ENCODE results near the gene MUCL3.
"Not testable (repeated sequence)": the region's sequence is repeated elsewhere in the genome, so short reads cannot be mapped to it uniquely, and the experiment has no call there.

The MUCL3 gene

GRCh38 chr6:30947231-30947630 lies 6.5 kb downstream of the MUCL3 start:
- DNase-seq = no peak

- DNase-seq = no peak
Observed at GRCh38 chr6:30948811-30949210, 8.0 kb downstream of the MUCL3 start.

- no peak for DNase-seq
Observed at GRCh38 chr6:30951907-30952469, 11.2 kb downstream of the MUCL3 start.

- DNase-seq = no peak
Observed at GRCh38 chr6:30954631-30955366, 14.0 kb downstream of the MUCL3 start.

GRCh38 chr6:30955367-30956042 lies 14.7 kb downstream of the MUCL3 start:
- DNase-seq = no peak

- no peak for DNase-seq
Observed at GRCh38 chr6:30957716-30958115, 16.9 kb downstream of the MUCL3 start.

GRCh38 chr6:30960907-30961673 lies 20.3 kb downstream of the MUCL3 start:
- no peak for DNase-seq

GRCh38 chr6:30962716-30963115 lies 21.9 kb downstream of the MUCL3 start:
- DNase-seq = no peak

GRCh38 chr6:30963641-30964040 lies 22.9 kb downstream of the MUCL3 start:
- no peak for DNase-seq

GRCh38 chr6:30964075-30964474 lies 23.3 kb downstream of the MUCL3 start:
- DNase-seq = no peak

- DNase-seq = no peak
Observed at GRCh38 chr6:30965140-30965601, 24.4 kb downstream of the MUCL3 start.

GRCh38 chr6:30966154-30966553 lies 25.4 kb downstream of the MUCL3 start:
- no peak for DNase-seq

GRCh38 chr6:30969171-30969570 lies 28.4 kb downstream of the MUCL3 start:
- DNase-seq = not testable (repeated sequence)

- no peak for DNase-seq
Observed at GRCh38 chr6:30970946-30971345, 30.2 kb downstream of the MUCL3 start.

- DNase-seq = no peak
Observed at GRCh38 chr6:30972816-30973215, 32.0 kb downstream of the MUCL3 start.

- DNase-seq = no peak
Observed at GRCh38 chr6:30974490-30975252, 33.9 kb downstream of the MUCL3 start.

GRCh38 chr6:30979141-30979540 lies 38.4 kb downstream of the MUCL3 start:
- DNase-seq = no peak

- DNase-seq = no peak
Observed at GRCh38 chr6:30979690-30980089, 38.9 kb downstream of the MUCL3 start.

- no peak for DNase-seq
Observed at GRCh38 chr6:30981942-30982772, 41.4 kb downstream of the MUCL3 start.

- no peak for DNase-seq
Observed at GRCh38 chr6:30983439-30983838, 42.7 kb downstream of the MUCL3 start, which contains the start of gene MUC21. Gene MUC21, plus strand, starts transcription at chr6:30983718. Its CDS starts 241 bp downstream, at chr6:30983959.

- DNase-seq = no peak
Observed at GRCh38 chr6:30985490-30985889, 44.7 kb downstream of the MUCL3 start.

GRCh38 chr6:30987304-30987703 lies 46.5 kb downstream of the MUCL3 start:
- no peak for DNase-seq
